Glomerular endothelial cell (primary cell): ENCODE measurements around the gene BPIFB3. TPM values are rescaled to one million over a fixed set of nuclear protein-coding genes. Genes with fewer than 3 reads are reported as not detected.

Source experiments
- DNase-seq: peaks from one replicate; pipeline ENCODE4 v3.0.0-alpha.2; 2011; ENCODE audit warnings: low read depth, low spot score; ENCODE audit errors: extremely low read depth
- total RNA-seq: library from RNA; depleted of rRNA; stranded (reverse); fragments of >200 nt; gene quantifications from 2 replicates; pipeline ENCODE4 v1.2.3, GENCODE V29; 2015

Gene BPIFB3
- total RNA-seq, 1 donor from 2014 or later = not detected

DNA sequence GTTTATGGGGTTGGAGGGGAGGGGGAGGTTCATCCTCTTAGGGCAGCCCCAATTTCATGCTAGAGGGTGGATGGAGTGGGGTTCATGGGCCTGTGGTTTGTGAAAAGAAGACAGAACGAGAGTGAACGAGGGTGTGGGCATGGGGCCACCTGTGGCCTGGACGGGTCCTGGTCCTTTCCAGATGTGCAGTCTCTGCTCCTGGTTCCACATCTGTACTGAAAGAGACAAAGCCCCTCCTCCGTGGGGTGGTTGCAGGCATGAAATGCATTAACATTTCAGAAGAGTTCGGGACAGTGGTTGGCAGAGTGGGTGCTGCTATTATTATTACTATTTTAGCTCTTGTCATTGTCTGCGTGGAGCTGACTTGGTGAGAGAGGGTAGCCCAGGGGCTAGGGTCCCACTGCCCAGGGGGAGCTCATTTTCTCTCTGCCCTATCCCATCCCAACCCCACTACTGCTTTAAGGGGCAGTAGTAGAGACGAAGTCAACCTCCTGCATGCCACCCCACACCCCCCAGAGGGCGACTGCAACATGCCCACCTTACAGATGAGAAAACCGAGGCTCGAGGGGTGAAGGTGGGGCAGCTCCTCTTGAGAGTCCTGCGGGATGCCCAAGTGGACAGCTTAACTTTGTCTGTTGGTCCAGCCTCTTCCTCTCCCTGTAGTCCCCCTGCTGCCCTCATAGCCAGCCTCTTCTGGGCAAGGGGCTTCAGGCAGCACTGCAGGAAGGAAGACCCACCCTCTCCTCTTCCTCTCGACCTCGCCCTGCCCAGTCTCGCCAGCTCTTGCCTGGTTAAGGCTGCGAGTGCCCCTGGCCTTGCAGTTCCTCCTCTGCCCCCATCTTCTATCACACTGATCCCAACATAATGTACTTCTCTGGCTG lies 37.8 kb upstream of the BPIFB3 start:
- DNase-seq = no peak

DNA sequence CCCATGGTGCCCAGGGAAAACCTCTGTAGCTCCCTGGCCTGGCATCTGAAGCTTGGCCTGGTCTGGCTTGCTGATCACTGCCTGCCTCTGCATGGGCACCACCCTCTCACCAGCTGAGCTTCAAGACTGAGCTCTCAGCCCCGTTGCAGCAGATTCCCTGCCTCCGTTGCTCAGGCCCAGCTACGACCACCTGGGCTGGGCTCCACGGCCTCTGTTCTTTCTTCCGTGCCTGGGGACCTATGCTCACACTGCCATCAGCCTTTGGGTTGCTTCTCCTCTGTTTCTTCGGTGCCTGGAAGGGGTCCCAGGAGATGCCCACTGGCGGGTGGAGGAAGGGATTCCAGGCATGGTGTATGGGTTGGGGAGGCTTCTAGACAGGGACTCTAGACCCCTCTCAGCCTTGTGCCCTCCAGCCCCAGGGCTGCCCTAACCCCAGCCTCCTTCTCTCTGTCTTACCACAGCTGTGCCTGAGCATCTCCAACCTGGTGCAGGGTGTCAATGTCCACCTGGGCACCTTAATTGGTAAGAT lies 37.1 kb upstream of the BPIFB3 start:
- no peak for DNase-seq

DNA sequence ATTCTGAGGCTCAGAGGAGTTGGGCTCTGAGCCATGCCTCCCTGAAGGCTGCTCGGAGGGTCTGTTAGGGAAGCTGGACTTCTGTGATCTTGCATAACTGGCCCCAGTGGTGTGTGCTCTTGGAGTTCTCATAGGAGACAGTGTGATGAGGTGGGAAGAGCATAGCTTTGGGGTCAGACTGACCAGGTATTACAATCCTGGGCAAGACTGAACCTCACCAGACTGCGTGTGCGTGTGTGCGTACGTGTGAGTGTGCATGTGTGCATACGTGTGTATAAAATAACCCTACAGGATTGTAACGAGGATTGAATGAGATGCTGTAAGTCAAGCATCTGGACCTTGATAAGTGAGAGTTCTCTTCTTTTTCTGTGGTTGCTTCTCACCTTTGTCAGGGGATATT lies 36.2 kb upstream of the BPIFB3 start:
- DNase-seq = no peak

DNA sequence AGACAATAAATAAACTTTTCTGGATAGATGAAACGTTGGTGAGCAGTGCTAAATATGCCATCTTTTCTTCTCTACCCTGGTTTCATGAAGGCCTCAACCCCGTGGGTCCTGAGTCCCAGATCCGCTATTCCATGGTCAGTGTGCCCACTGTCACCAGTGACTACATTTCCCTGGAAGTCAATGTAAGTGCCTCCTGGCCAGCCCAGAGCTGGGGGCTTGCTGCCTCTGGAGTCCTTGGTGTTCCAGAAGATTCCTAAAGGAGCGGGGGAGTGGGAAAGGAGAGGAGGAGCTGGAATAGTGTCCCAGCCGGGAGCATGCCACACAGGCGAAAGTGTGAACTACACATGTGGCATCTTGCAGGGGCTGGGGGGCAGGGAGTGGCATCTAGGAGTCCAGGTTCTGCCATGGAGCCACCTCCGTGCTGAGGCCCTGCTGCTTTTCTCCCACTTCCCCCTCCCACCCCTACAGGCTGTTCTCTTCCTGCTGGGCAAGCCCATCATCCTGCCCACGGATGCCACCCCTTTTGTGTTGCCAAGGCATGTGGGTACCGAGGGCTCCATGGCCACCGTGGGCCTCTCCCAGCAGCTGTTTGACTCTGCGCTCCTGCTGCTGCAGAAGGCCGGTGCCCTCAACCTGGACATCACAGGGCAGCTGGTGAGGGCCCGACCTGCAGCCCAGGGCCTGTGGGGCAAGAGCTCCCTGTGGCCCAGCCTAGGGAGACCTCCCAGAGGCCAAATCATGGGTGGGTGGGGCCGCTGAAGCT lies 35.4 kb upstream of the BPIFB3 start:
- no peak for DNase-seq

DNA sequence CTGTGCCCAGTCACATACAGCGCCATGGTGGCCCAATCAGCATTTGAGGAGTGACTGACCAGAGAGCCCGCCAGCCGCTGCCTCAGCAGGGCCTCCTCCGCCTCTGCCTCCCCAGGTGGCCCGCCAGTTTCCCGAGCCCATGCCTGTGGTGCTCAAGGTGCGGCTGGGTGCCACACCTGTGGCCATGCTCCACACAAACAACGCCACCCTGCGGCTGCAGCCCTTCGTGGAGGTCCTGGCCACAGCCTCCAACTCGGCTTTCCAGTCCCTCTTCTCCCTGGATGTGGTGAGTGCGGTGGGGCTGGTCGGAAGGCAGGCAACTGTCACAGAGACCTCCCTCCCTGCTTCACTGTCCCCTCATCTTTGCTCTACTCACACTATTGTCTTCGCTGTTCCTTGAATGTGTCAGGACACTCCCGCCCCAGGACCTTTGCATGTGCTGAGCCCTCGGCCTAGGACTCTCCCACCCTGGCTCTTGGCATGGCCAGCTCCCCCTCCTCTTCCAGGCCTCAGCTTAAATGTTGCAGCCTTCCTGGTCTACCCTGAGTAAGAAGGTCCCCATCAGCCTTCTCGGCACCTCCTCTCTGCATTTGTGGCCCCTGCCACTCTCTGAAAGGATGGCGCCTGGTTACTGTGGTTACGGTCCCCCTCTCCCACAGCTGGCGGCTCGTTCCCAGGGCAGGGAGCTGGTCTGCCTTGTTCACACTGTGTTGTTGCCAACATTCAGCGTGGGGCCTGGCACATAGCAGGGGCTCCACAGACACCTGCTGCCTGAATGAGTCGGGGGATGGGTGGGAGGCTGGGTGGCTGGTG lies 34.0 kb upstream of the BPIFB3 start:
- no peak for DNase-seq

DNA sequence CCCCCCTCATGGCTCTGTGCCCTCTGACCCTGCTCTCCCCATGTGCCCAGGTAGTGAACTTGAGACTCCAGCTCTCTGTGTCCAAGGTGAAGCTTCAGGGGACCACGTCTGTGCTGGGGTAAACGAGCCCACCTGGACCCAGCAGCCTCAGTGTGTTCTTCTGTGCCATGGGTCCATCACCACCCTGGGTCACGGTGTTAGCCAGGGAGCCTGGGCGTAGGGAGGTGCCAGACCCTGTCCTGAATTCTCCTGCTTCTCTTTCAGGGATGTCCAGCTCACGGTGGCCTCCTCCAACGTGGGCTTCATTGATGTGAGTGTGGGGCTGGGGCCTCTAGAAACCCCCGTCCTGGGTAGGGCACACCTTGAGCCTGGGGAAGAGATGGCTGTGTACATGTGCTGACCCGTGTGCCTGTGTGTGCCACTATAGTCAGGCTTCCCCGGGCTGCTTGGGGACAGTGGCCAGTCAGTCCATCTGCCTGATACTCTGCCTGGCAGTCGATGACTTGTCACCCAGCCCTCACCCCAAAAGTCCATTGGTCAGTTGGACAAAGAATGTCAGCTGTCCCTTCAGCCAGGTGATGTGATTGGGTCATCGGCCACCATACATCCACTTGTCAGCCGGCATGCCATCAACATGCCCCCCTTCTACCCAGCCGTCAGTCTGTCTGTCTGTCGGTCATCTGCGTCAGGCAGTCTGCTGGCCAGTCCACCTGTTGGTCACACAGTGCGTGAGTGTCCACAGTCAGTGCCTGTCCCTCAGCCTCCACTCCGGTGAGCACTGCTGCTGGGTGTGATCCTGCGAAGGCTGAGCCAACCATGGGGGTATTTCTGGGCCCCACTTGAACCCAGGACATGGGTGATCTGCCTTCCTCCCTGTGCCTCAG lies 33.2 kb upstream of the BPIFB3 start:
- DNase-seq = no peak

DNA sequence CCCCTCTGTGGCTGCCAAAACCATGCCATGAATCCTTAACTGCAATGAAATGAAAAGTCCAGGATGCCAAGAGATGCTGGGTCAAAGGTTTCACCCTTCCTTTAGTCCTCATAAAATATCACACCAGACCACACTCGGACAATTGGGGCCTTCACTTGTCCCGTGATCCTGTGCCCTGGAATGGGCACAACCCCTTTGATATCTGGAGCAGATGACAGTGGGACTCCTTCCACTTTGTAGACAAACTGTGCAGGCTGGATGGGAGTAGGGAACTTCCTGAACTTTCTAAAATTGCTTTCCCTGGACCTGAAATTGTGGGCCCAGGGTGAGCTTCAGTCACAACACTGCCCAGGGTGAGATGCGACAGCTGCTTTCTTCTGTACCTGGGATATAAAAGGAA lies 31.8 kb upstream of the BPIFB3 start:
- DNase-seq = no peak

DNA sequence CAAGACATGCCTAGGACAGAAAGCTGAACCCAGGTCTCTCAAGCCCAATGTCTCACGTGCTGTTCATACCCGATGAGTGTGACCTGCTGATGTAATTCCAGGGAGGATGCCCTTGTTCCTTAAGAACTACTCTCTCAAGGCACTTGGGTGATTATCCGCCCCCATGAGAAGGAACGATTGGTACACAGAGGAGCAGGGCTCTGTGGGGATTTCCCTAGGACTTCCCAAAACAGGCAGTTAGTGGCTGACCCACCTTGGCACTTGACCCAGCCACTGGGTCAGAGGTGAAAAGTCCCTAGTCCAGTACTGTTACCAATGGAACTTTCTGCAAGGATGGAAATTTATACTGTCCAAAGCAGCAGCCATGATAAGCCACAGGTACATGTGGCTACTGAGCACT lies 31.4 kb upstream of the BPIFB3 start:
- DNase-seq = no peak

DNA sequence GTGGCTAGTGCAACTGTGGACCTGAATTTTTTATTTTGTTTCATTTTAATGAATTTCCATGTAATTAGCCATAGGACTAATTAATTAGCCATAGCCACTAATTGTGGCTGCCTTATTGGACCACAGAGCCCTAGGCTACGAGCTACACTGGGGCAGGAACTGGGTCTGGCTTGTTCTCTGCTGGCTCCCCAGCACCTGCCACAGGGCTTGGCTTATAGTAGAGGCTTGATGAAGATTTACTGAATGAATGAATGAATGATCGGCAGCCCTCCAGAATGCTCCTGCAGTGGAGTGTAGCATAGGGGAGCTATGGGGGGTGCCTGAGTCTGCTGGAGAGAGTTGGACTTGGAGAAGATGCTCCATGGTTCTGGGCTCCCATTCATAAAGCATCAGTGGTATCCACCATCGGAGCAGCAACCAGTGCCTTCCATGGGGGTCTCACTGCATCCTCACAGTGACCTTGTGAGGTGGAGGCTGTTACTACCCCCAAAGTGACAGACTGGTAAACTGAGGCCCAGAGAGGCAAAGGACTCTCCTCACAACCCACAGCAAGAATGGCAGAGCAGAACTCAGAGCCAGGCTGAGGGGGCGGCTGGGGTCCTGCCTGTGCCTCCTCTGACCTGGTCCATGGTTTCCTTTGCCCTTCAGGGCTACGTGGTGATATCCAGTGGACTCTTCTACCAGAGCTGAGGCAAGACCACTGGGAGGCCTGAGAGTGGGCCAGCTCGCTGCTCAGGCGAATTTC lies 30.8 kb upstream of the BPIFB3 start:
- no peak for DNase-seq

DNA sequence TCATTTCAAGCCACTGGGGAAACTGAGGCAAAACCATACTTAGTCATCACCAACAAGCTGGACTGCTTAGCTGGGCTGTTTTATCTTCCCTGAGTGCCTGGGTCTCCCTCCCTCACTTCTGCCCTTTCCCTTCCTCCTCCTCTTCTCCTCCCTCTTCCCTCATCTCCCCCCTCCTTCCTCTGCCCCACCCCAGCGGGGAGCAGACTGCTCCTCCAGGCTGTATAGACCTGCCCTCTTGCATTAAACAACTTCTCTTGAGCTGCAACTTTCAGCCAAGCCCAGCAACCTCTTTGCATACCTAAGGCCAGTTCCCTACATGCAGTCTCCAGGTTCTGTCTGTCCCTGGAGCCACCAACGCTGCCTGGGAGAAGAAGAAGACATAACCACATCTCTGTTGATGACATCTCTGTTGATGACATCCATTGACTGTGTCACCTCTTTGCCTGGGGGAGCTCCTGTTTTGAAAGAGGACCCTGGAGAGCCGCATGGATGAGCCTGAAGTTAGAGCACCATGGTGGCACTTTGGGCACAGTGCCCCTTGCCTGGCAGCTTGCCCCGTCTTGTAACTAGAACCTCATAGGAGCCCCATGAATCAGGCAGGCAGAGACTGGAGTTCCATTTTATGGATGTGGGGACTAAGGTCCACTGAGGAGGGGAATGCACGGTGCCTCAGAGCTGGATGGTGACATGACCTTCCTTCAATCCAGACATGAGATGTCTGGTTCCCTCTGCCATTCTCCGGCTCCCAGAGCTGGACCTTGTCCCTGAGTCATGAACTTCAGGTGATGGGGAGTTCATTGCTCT lies 30.1 kb upstream of the BPIFB3 start:
- no peak for DNase-seq

DNA sequence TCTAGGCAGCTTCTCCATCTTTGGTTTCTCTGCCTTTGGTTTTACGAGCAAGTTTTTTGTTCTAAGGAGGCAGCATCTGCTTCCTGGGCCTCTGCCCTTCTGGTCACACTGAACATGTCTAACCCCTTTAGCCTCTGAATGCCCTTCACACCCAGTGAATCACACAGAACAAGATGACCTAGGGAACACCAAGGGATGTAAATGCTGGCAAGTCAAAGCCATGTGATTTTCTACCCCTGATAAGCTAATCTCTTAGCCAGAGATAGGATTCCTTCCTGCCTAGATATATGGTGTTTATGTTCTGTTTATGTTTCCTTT lies 29.5 kb upstream of the BPIFB3 start:
- no peak for DNase-seq

DNA sequence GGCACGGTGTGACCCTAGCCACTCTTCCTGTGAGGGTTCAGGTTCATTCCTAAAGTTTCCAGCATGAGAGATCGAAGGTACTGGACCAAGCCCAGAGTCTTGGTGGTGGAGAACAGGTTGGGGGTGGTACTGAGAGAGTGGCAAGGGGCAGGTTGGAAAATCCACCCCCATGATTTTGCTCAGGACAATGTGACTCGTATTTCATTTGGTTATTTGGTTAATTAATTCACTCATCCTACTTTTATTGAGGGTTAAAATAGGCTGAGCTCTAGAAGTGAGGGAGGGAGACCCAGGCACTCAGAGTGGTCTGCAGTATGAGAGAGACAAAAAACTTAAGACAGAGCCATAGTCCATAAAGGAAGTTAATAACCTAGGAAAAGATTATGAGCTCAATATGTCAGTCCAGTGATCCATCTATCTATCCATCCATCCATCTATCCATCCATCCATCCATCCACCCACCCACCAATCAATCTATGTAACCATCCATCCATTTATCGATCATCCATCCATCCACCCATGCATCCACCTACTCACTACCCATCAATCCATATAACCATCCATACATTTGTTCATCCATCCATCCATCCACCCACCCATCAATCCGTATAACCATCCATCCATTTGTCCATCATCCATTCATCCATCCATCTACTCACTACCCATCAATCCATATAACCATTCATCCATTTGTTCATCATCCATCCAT lies 28.9 kb upstream of the BPIFB3 start:
- DNase-seq = no peak

DNA sequence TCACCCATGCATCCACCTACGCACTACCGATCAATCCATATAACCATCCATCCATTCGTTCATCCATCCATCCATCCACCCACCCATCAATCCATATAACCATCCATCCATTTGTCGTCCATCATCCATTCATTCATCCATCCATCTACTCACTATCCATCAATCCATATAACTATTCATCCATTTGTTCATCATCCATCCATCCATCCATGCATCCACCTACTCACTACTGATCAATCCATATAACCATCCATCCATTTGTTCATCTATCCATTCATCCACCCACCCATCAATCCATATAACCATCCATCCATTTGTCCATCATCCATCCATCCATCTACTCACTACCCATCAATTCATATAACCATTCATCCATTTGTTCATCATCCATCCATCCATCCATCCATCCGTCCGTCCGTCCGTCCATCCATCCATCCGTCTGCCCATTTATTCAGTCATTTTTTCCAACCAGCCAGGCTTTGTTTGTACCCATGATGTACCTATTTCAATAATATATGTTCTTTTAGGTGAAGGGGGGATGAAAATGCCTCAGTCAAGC lies 28.3 kb upstream of the BPIFB3 start:
- no peak for DNase-seq

DNA sequence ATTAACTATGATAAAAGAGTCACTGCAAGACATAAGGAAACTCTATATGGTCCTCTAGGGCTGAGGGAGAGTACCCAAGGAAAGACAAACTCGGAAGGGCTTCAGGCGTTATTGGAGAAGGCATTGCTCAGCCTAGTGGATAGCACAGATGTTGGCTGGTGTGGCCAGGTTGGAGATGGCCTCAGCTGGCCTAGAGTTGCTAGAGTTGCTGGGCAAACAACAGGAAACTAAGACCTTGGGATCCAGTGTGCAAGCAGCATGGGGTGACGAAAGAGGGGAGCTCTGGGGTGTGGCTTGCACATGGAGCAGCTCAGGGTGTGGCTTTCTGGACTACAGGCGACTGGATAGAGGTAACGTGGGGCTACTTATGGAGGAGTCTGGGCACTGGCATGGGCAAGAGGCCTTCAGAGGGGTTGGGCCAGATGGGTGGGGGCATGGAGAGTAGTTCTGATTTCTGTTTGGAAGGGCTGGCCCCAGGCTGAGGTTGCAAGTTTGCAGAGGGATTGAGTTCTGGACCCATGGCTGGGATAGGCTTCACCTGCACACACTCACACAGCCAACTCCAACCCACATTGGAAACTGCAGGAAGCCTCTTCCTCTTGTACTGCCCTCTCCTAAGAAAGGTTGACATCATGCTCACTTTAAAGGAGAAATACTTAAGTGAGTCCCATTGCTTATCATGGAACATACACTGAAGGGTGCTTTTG lies 27.5 kb upstream of the BPIFB3 start:
- DNase-seq = no peak

DNA sequence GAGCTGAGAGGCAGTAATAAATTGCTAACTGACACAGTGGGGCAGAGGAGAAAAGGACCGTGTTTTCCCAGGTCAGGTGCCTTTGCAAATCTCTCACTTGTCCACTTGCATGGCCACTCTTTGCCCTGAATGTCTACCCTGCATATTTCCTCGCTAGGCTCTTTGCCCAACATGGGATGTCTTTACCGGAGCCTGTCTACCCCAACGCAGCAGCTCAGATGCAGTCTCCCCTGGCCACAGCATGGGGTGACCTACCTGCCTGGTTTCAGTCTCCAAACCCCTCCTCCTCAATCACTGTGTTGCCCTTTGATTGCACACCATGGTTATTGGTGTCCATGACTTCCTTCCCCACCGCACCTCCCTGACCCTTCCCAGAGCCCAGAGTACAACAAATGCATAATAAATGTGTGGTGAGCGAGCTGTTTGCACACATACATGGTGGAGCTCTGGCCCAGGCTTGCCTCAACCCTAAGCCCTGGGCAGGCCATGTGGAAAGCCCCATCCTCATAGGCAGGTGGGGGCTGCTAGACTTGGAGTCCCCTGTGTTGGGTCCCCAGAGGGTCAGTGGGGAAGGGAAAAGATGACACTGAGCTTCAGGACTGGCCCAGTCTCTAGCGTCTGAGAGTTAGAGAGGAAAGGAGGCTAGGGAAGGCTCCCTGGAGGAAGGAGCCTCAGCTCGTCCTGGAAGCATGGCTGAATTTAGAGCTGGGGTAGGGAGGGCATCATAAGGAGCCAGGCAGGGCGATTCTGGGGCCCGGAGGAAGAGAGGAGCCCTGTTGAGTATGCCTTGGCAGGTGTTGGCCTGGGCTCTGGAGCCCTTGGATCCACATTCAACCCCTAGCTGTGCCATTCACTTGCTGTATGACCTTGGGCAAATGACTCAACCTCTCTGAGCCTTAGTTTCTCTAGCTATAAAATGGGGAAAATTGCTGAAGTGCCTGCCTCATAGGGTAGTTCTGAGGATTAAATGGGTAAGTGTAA lies 26.6 kb upstream of the BPIFB3 start:
- DNase-seq = no peak
